ENCODE data around the gene HIC1.
A peak's percentile ranks its signal among the peaks of the same experiment; 100 is the strongest.

HIC1 gene

GRCh38 chr17:2075336-2076086 is 20.6 kb downstream of the HIC1 start:
- DNase-seq (ENCODE audit: insufficient read length) (no peak), FAIRE-seq (no peak)
- TF ChIP-seq POLR2AphosphoS5 (IDR thresholded peaks at IDR 0.05; ENCODE audit: low read depth, low read length) (no peak), TAF1 (IDR thresholded peaks at IDR 0.05; ENCODE audit: borderline replicate concordance, low read depth, low read length) (no peak), POLR2A (IDR thresholded peaks at IDR 0.05; ENCODE audit: low read depth, low read length) (no peak)

GRCh38 chr17:2076087-2076984 is 21.4 kb downstream of the HIC1 start:
- DNase-seq (ENCODE audit: insufficient read length) (no peak), FAIRE-seq (no peak)

GRCh38 chr17:2077040-2077439 is 22.1 kb downstream of the HIC1 start:
- TF ChIP-seq POLR2A (IDR thresholded peaks at IDR 0.05; ENCODE audit: low read depth, low read length) (no peak), TAF1 (IDR thresholded peaks at IDR 0.05; ENCODE audit: borderline replicate concordance, low read depth, low read length) (no peak), POLR2AphosphoS5 (IDR thresholded peaks at IDR 0.05; ENCODE audit: low read depth, low read length) (no peak)
- no peak for FAIRE-seq
- DNase-seq (ENCODE audit: insufficient read length): no peak

More at GRCh38 chr17:2076087-2076984, 21.4 kb downstream of the HIC1 start:
- no peak for TF ChIP-seq TAF1 (IDR thresholded peaks at IDR 0.05; ENCODE audit: borderline replicate concordance, low read depth, low read length)
- TF ChIP-seq POLR2A (IDR thresholded peaks at IDR 0.05; ENCODE audit: low read depth, low read length): no peak
- TF ChIP-seq POLR2AphosphoS5 (IDR thresholded peaks at IDR 0.05; ENCODE audit: low read depth, low read length): no peak

GRCh38 chr17:2081564-2081963 is 26.7 kb downstream of the HIC1 start:
- DNase-seq (ENCODE audit: insufficient read length) (no peak), FAIRE-seq (no peak)
- no peak for TF ChIP-seq POLR2AphosphoS5 (IDR thresholded peaks at IDR 0.05; ENCODE audit: low read depth, low read length)
- TF ChIP-seq TAF1 (IDR thresholded peaks at IDR 0.05; ENCODE audit: borderline replicate concordance, low read depth, low read length): no peak
- TF ChIP-seq POLR2A (IDR thresholded peaks at IDR 0.05; ENCODE audit: low read depth, low read length): no peak

- FAIRE-seq: peak; percentile 58
- no peak for TF ChIP-seq TAF1 (IDR thresholded peaks at IDR 0.05; ENCODE audit: borderline replicate concordance, low read depth, low read length)
- TF ChIP-seq POLR2A (IDR thresholded peaks at IDR 0.05; ENCODE audit: low read depth, low read length): no peak
- TF ChIP-seq POLR2AphosphoS5 (IDR thresholded peaks at IDR 0.05; ENCODE audit: low read depth, low read length): no peak
- DNase-seq (ENCODE audit: insufficient read length): no peak
Measured at GRCh38 chr17:2082003-2082781, 27.3 kb downstream of the HIC1 start.

- FAIRE-seq (peak; percentile 96), DNase-seq (ENCODE audit: insufficient read length) (no peak)
- TF ChIP-seq POLR2AphosphoS5 (IDR thresholded peaks at IDR 0.05; ENCODE audit: low read depth, low read length): no peak
- peak; percentile 39; the same call in 1 of the 2 replicates for TF ChIP-seq POLR2A (IDR thresholded peaks at IDR 0.05; ENCODE audit: low read depth, low read length)
- TF ChIP-seq TAF1 (IDR thresholded peaks at IDR 0.05; ENCODE audit: borderline replicate concordance, low read depth, low read length): no peak
Measured at GRCh38 chr17:2083613-2084035, 28.7 kb downstream of the HIC1 start.

GRCh38 chr17:2084036-2084765 is 29.3 kb downstream of the HIC1 start:
- no peak for TF ChIP-seq POLR2A (IDR thresholded peaks at IDR 0.05; ENCODE audit: low read depth, low read length)
- TF ChIP-seq POLR2AphosphoS5 (IDR thresholded peaks at IDR 0.05; ENCODE audit: low read depth, low read length): no peak
- FAIRE-seq: no peak
- no peak for DNase-seq (ENCODE audit: insufficient read length)

GRCh38 chr17:2084766-2085647 is 30.1 kb downstream of the HIC1 start:
- no peak for DNase-seq (ENCODE audit: insufficient read length)
- TF ChIP-seq TAF1 (IDR thresholded peaks at IDR 0.05; ENCODE audit: borderline replicate concordance, low read depth, low read length) (no peak), POLR2A (IDR thresholded peaks at IDR 0.05; ENCODE audit: low read depth, low read length) (no peak), POLR2AphosphoS5 (IDR thresholded peaks at IDR 0.05; ENCODE audit: low read depth, low read length) (no peak)
- FAIRE-seq: peak; percentile 50

GRCh38 chr17:2085648-2085949 is 30.7 kb downstream of the HIC1 start:
- DNase-seq (ENCODE audit: insufficient read length): no peak
- FAIRE-seq: no peak
- TF ChIP-seq POLR2A (IDR thresholded peaks at IDR 0.05; ENCODE audit: low read depth, low read length) (no peak), POLR2AphosphoS5 (IDR thresholded peaks at IDR 0.05; ENCODE audit: low read depth, low read length) (no peak), TAF1 (IDR thresholded peaks at IDR 0.05; ENCODE audit: borderline replicate concordance, low read depth, low read length) (no peak)

GRCh38 chr17:2086306-2086705 is 31.4 kb downstream of the HIC1 start:
- no peak for DNase-seq (ENCODE audit: insufficient read length)
- FAIRE-seq: peak; percentile 93
- TF ChIP-seq TAF1 (IDR thresholded peaks at IDR 0.05; ENCODE audit: borderline replicate concordance, low read depth, low read length): no peak
- no peak; the same call in 1 of the 2 replicates for TF ChIP-seq POLR2A (IDR thresholded peaks at IDR 0.05; ENCODE audit: low read depth, low read length)
- TF ChIP-seq POLR2AphosphoS5 (IDR thresholded peaks at IDR 0.05; ENCODE audit: low read depth, low read length): no peak; the same call in 1 of the 2 replicates

All from GM12892 (cell line).